Kidney epithelial cell (primary cell): ENCODE results near the gene GDPD5. TPM values are rescaled to one million over a fixed set of nuclear protein-coding genes. Genes with fewer than 3 reads are reported as not detected.

ENCODE experiments used
- DNase-seq: peaks from one replicate; pipeline ENCODE4 v3.0.0-alpha.2; 2010; ENCODE audit warnings: low read depth
- H3K27me3 ChIP-seq: 2 replicates; pipeline ENCODE4 v1.6.0; 2011; ENCODE audit warnings: low read length; ENCODE audit not compliant: control insufficient read depth, insufficient read depth
- H3K36me3 ChIP-seq: 2 replicates; pipeline ENCODE4 v1.5.1; 2011; ENCODE audit warnings: low read length; ENCODE audit not compliant: control insufficient read depth, insufficient read depth
- H3K4me3 ChIP-seq: 2 replicates; pipeline ENCODE4 v1.5.1; 2011; ENCODE audit warnings: low read depth, mild to moderate bottlenecking, control low read depth, low read length
- total RNA-seq: library from RNA; depleted of rRNA; stranded (reverse); fragments of >200 nt; gene quantifications from 2 replicates; pipeline ENCODE4 v1.2.3, GENCODE V29; 2015
- TF ChIP-seq, protein P1 (sequence below): IDR thresholded peaks from 2 replicates; pipeline ENCODE4 v1.5.1; 2011; ENCODE audit warnings: mild to moderate bottlenecking, moderate library complexity, low read length, control low read depth, inconsistent platforms; ENCODE audit not compliant: insufficient read depth, poor library complexity, severe bottlenecking

The GDPD5 gene
- total RNA-seq, 1 donor from 2014 or later, result 12.7 TPM

DNA sequence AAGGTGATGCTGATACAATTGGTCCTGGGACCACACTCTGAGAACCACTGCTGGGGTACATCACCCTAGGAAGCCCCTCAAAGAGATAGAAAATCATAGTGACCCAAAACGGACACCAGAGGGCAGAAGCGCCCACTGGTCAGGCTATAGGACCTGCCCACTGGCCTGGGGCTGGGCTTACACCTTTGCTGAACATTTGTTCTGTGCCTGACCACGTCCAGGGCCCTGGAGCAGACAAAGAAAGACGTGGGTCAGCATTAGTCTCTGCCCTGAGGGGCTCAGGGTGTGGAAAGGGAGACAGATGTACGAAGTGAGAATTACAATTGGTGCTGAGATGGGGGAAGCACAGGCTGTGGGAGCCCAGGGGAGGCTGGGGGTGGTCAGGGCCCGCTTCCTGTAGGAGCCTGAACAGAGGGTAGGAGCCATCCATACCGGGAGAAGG lies 21.9 kb upstream of the GDPD5 start:
- DNase-seq, result no peak
- H3K36me3 ChIP-seq, result no peaks in the 10 kb centered on the region
- TF ChIP-seq, protein P1, sequence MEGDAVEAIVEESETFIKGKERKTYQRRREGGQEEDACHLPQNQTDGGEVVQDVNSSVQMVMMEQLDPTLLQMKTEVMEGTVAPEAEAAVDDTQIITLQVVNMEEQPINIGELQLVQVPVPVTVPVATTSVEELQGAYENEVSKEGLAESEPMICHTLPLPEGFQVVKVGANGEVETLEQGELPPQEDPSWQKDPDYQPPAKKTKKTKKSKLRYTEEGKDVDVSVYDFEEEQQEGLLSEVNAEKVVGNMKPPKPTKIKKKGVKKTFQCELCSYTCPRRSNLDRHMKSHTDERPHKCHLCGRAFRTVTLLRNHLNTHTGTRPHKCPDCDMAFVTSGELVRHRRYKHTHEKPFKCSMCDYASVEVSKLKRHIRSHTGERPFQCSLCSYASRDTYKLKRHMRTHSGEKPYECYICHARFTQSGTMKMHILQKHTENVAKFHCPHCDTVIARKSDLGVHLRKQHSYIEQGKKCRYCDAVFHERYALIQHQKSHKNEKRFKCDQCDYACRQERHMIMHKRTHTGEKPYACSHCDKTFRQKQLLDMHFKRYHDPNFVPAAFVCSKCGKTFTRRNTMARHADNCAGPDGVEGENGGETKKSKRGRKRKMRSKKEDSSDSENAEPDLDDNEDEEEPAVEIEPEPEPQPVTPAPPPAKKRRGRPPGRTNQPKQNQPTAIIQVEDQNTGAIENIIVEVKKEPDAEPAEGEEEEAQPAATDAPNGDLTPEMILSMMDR, result peak; percentile 63
- H3K27me3 ChIP-seq, result peaks cover 4% of the 10 kb centered on the region
- H3K4me3 ChIP-seq, result no peak overlapping the region

GRCh38 chr11:75547177-75547576 lies 21.4 kb upstream of the GDPD5 start:
- TF ChIP-seq, protein P1, result no peak
- no peak for DNase-seq
- H3K27me3 ChIP-seq, result peaks cover 4% of the 10 kb centered on the region
- H3K4me3 ChIP-seq, result no peak overlapping the region
- H3K36me3 ChIP-seq, result no peaks in the 10 kb centered on the region

GRCh38 chr11:75543806-75544205 lies 18.1 kb upstream of the GDPD5 start:
- no peak for DNase-seq
- peaks cover 4% of the 10 kb centered on the region for H3K27me3 ChIP-seq
- TF ChIP-seq, protein P1, result no peak
- H3K36me3 ChIP-seq, result no peaks in the 10 kb centered on the region
- no peak overlapping the region for H3K4me3 ChIP-seq

- DNase-seq, result no peak
- Histone ChIP-seq H3K36me3 (no peaks in the 10 kb centered on the region), H3K27me3 (peaks cover 4% of the 10 kb centered on the region), H3K4me3 (no peak overlapping the region)
- TF ChIP-seq, protein P1, result no peak
These were observed 16.3 kb upstream of the GDPD5 start for GRCh38 chr11:75542088-75542438.

DNA sequence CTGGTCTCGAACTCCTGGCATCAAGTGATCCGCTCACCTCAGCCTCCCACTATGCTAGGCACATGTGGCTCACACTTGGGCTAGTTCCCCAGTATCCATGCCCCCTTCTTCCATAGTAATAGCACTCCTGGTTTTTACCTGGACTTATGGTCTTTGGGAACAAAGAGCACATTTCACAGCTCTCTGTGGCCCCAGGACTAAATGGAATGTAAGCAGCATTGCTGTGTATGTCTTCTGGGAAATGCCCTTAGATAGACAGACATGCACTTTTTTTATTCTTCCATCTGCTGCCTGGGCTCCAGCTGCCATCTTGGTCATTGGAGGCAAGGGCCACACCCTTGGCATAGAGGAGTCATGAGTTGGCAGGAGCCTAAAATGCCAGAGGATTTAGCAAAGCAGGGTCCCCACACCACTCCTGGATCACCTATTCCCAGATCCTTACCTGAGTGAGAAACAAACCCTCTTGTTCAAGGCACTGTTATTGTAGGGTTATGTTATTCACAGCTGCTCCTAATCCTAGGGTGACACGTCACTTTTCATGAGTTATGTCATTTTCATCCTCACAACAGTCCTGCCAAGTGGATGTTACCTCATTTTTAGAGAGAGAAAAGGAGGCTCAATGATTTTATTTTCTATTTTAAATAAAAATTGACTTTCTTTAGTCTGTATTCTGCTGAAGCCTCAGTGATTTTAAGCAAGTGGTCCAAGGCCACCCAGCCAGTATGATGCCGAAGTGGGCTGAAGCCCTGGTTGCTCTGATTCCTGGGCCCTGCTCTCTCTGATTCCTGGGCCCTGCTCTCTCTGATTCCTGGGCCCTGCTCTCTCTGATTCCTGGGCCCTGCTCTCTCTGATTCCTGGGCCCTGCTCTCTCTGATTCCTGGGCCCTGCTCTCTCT lies 15.7 kb upstream of the GDPD5 start:
- DNase-seq, result no peak
- Histone ChIP-seq H3K27me3 (peaks cover 4% of the 10 kb centered on the region), H3K4me3 (no peak overlapping the region), H3K36me3 (no peaks in the 10 kb centered on the region)
- TF ChIP-seq, protein P1, result no peak
